Activated naive CD8-positive, alpha-beta T cell treated with anti-CD3 and anti-CD28 coated beads, Interleukin-2, amount 10 ng/mL, durations not matched to agents 7 days and 5 days (primary cell): ENCODE results near the gene LSP1. TPM values are rescaled to one million over a fixed set of nuclear protein-coding genes. Genes with fewer than 3 reads are reported as not detected.

ENCODE experiments used
- ATAC-seq: fragments of 150-1000 bp; cut with Tn5 transposase; one replicate; pipeline ENCODE4 v1.10.0; 2021; ENCODE audit warnings: low read depth, moderate library complexity
- POLR2A ChIA-PET: fragments of 350-600 bp; sonication (Branson Sonifier 250); formaldehyde crosslinking; loops from one replicate; lab custom pipeline; 2021; ENCODE audit warnings: antibody characterized with exemption; lab: Charles Lee
- DNase-seq: peaks from one replicate; pipeline ENCODE4 v3.0.0; 2021
- H3K27ac Mint-ChIP-seq: one replicate; pipeline ENCODE4 v1.8.0; 2022; ENCODE audit warnings: mild to moderate bottlenecking, mixed read lengths
- H3K27me3 Mint-ChIP-seq: one replicate; pipeline ENCODE4 v1.8.0; 2022; ENCODE audit warnings: mild to moderate bottlenecking, moderate library complexity, mixed read lengths
- H3K36me3 Mint-ChIP-seq: one replicate; pipeline ENCODE4 v1.8.0; 2021; ENCODE audit warnings: mild to moderate bottlenecking, mixed read lengths
- H3K4me1 Mint-ChIP-seq: one replicate; pipeline ENCODE4 v1.8.0; 2021; ENCODE audit warnings: mixed read lengths
- H3K4me3 Mint-ChIP-seq: one replicate; pipeline ENCODE4 v1.8.0; 2022; ENCODE audit warnings: mild to moderate bottlenecking, moderate library complexity, mixed read lengths
- H3K9me3 Mint-ChIP-seq: one replicate; pipeline ENCODE4 v1.8.0; 2021; ENCODE audit warnings: mixed read lengths
- total RNA-seq, 2 experiments: library from RNA; stranded (reverse); gene quantifications; one replicate each; pipeline ENCODE4 v1.2.3, GENCODE V29; 2021

The LSP1 gene
- total RNA-seq, 2 experiments from 2014 or later: 438 to 453 TPM

GRCh38 chr11:1931341-1932104 is 78.6 kb downstream of the LSP1 start:
- no peak overlapping the region for H3K4me3 Mint-ChIP-seq
- ATAC-seq (no peak), DNase-seq (no peak)
- peaks cover 5% of the 10 kb centered on the region for H3K4me1 Mint-ChIP-seq
- H3K27me3 Mint-ChIP-seq: peaks cover 22% of the 10 kb centered on the region
- H3K27ac Mint-ChIP-seq: no peak overlapping the region
- H3K9me3 Mint-ChIP-seq: no peaks in the 10 kb centered on the region
- POLR2A ChIA-PET: no interaction called here
- no peaks in the 10 kb centered on the region for H3K36me3 Mint-ChIP-seq

- DNase-seq (no peak), ATAC-seq (no peak)
- H3K9me3 Mint-ChIP-seq: no peaks in the 10 kb centered on the region
- H3K27me3 Mint-ChIP-seq: peaks cover 22% of the 10 kb centered on the region
- no peak overlapping the region for H3K4me3 Mint-ChIP-seq
- no peaks in the 10 kb centered on the region for H3K36me3 Mint-ChIP-seq
- peaks cover 5% of the 10 kb centered on the region for H3K4me1 Mint-ChIP-seq
- H3K27ac Mint-ChIP-seq: no peak overlapping the region
- POLR2A ChIA-PET: no interaction called here
These were observed 79.2 kb downstream of the LSP1 start for GRCh38 chr11:1932105-1932480.

- Mint-ChIP-seq H3K4me1 (peaks cover 5% of the 10 kb centered on the region), H3K27me3 (peaks cover 22% of the 10 kb centered on the region), H3K36me3 (no peaks in the 10 kb centered on the region), H3K9me3 (no peaks in the 10 kb centered on the region), H3K4me3 (no peak overlapping the region), H3K27ac (no peak overlapping the region)
- ATAC-seq: no peak
- DNase-seq: no peak
- POLR2A ChIA-PET: no interaction called here
These were observed 79.8 kb downstream of the LSP1 start for GRCh38 chr11:1932681-1933080.

- Mint-ChIP-seq H3K4me1 (peaks cover 5% of the 10 kb centered on the region), H3K27me3 (peaks cover 22% of the 10 kb centered on the region), H3K4me3 (no peak overlapping the region), H3K27ac (peak overlapping the region; percentile 17), H3K9me3 (no peaks in the 10 kb centered on the region), H3K36me3 (no peaks in the 10 kb centered on the region)
- POLR2A ChIA-PET: interaction anchor here (0.6 kb wide), 1 partner anchor 358 kb away, joined by 3 read pairs; no protein-coding TSS in a partner anchor
- DNase-seq (no peak), ATAC-seq (no peak)
These were observed 80.8 kb downstream of the LSP1 start for GRCh38 chr11:1933416-1934334.

- DNase-seq (peak; percentile 25), ATAC-seq (no peak)
- H3K36me3 Mint-ChIP-seq: no peaks in the 10 kb centered on the region
- peaks cover 22% of the 10 kb centered on the region for H3K27me3 Mint-ChIP-seq
- POLR2A ChIA-PET: interaction anchor here (1.0 kb wide), 1 partner anchor 14 kb away, joined by 3 read pairs; no protein-coding TSS in a partner anchor
- no peak overlapping the region for H3K27ac Mint-ChIP-seq
- H3K9me3 Mint-ChIP-seq: no peaks in the 10 kb centered on the region
- H3K4me3 Mint-ChIP-seq: no peak overlapping the region
- peaks cover 10% of the 10 kb centered on the region for H3K4me1 Mint-ChIP-seq
These were observed 81.7 kb downstream of the LSP1 start for GRCh38 chr11:1934335-1935155.

- no peaks in the 10 kb centered on the region for H3K36me3 Mint-ChIP-seq
- DNase-seq: peak; percentile 29
- ATAC-seq: no peak
- peaks cover 6% of the 10 kb centered on the region for H3K4me1 Mint-ChIP-seq
- no peak overlapping the region for H3K27ac Mint-ChIP-seq
- peaks cover 15% of the 10 kb centered on the region for H3K27me3 Mint-ChIP-seq
- POLR2A ChIA-PET: interaction anchor here (1.0 kb wide), 1 partner anchor 15 kb away, joined by 3 read pairs; no protein-coding TSS in a partner anchor
- H3K9me3 Mint-ChIP-seq: no peaks in the 10 kb centered on the region
- H3K4me3 Mint-ChIP-seq: no peak overlapping the region
These were observed 82.5 kb downstream of the LSP1 start for GRCh38 chr11:1935156-1936071.

- H3K27me3 Mint-ChIP-seq: peaks cover 12% of the 10 kb centered on the region
- peaks cover 5% of the 10 kb centered on the region for H3K4me1 Mint-ChIP-seq
- H3K4me3 Mint-ChIP-seq: no peak overlapping the region
- ATAC-seq: no peak
- H3K36me3 Mint-ChIP-seq: no peaks in the 10 kb centered on the region
- no peak overlapping the region for H3K27ac Mint-ChIP-seq
- POLR2A ChIA-PET: interaction anchor here (1.0 kb wide), 1 partner anchor 16 kb away, joined by 3 read pairs; no protein-coding TSS in a partner anchor
- DNase-seq: peak; percentile 30
- no peaks in the 10 kb centered on the region for H3K9me3 Mint-ChIP-seq
These were observed 83.3 kb downstream of the LSP1 start for GRCh38 chr11:1936072-1936780.

GRCh38 chr11:1936781-1937615 is 84.1 kb downstream of the LSP1 start:
- no peaks in the 10 kb centered on the region for H3K36me3 Mint-ChIP-seq
- ATAC-seq (no peak), DNase-seq (peak; percentile 32)
- H3K9me3 Mint-ChIP-seq: no peaks in the 10 kb centered on the region
- no peak overlapping the region for H3K27ac Mint-ChIP-seq
- no peak overlapping the region for H3K4me3 Mint-ChIP-seq
- H3K27me3 Mint-ChIP-seq: peaks cover 7% of the 10 kb centered on the region
- H3K4me1 Mint-ChIP-seq: peaks cover 5% of the 10 kb centered on the region
- POLR2A ChIA-PET: interaction anchor here (1.0 to 1.5 kb wide), 2 partner anchors 11 to 18 kb away, joined by 4 to 6 read pairs; partner anchors contain the start of gene TNNT3

DNA sequence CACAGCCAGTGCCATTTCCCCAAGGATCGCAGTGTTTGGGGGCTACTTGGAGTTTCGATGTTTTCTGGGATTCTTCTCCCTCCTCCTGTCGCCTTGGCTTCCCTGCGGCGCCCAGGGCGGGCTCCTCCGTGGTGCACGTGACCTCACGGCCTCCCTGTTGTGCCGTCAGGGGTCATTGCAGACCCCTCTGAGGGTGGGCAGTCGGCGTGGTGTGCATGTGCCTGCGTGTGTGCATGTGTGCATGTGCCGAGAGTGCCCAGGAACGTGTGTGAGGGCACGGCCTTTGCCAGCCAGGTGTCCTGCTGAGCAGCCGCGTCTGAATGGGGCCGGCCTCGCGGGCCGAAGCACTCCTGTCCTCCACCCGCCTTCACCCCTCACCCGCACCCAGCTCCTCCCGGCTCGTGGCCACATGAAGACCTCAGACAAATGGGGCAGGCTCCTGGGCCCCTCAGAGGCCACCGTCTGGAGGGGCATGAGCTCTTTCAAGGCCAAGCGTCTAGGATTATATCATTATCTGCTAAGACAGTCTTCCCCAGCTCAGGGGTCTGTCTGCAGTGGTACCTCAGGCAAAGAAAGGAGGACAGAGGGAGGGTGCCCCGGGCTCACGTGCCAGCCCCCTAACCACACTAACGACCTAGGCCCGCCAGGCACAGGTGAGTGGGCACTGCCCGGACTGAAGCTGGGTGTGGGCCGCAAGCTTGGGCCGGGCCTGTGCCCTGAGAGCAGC is 84.9 kb downstream of the LSP1 start:
- H3K27ac Mint-ChIP-seq: no peak overlapping the region
- H3K27me3 Mint-ChIP-seq: peaks cover under 1% of the 10 kb centered on the region
- H3K9me3 Mint-ChIP-seq: no peaks in the 10 kb centered on the region
- no peaks in the 10 kb centered on the region for H3K36me3 Mint-ChIP-seq
- ATAC-seq: no peak
- no peak overlapping the region for H3K4me3 Mint-ChIP-seq
- DNase-seq: peak; percentile 33
- POLR2A ChIA-PET: interaction anchor here (1.0 to 1.5 kb wide), 2 partner anchors 10 to 18 kb away, joined by 4 to 6 read pairs; partner anchors contain the start of gene TNNT3
- H3K4me1 Mint-ChIP-seq: peaks cover 5% of the 10 kb centered on the region

DNA sequence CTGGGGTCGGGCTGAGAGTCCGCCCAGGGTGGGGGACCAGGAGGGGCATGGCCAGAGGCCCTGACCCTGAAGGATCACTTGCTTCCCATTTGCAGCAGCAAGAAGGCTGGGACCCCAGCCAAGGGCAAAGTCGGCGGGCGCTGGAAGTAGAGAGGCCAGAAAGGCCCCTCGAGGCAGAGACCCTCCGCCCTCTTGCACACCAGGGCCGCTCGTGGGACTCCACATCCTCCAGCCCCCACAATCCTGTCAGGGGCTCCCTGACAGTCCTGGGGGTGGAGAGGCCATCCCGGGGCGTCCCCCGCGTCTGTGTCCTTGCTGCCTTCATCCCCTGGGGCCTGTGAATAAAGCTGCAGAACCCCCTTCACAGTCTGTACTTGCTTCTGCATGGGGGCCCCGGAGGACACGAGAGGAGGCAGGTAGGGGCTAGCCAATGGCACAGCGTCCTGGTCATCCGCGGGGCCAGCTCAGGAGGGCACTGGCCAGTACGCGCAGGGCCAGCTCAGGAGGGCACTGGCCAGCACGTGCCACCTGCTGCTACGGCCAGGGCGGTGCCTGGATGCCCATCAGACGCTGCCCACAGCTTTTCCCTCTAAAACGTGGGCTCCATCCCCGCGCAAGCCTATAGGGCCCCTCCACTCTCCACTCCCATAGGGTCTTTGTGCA is 85.6 kb downstream of the LSP1 start:
- no peaks in the 10 kb centered on the region for H3K36me3 Mint-ChIP-seq
- ATAC-seq (no peak), DNase-seq (peak; percentile 38)
- POLR2A ChIA-PET: interaction anchor here (1.0 to 1.5 kb wide), 2 partner anchors 9 to 19 kb away, joined by 4 to 6 read pairs; partner anchors contain the start of gene TNNT3
- no peaks in the 10 kb centered on the region for H3K9me3 Mint-ChIP-seq
- no peaks in the 10 kb centered on the region for H3K27me3 Mint-ChIP-seq
- peaks cover 5% of the 10 kb centered on the region for H3K4me1 Mint-ChIP-seq
- no peak overlapping the region for H3K4me3 Mint-ChIP-seq
- no peak overlapping the region for H3K27ac Mint-ChIP-seq
